Caco-2 (cell line): ENCODE results near the gene ARMC6. TPM values are rescaled to one million over a fixed set of nuclear protein-coding genes. Genes with fewer than 3 reads are reported as not detected.
A peak's percentile ranks its signal among the peaks of the same experiment; 100 is the strongest.

ENCODE experiments used
- BruUV-seq: library from RNA; stranded (reverse); fragments of 400-500 nt; replicated peaks from 2 replicates; lab custom pipeline; 2021; lab: Mats Ljungman, UMichigan
- CTCF ChIA-PET: fragments of 300-600 bp; sonication (Branson Sonifier 250); formaldehyde crosslinking; loops from one replicate; lab custom pipeline; 2022; ENCODE audit warnings: antibody characterized with exemption; lab: Charles Lee
- POLR2A ChIA-PET: fragments of 300-600 bp; sonication (Branson Sonifier 250); formaldehyde crosslinking; loops from one replicate; lab custom pipeline; 2022; ENCODE audit warnings: antibody characterized with exemption; lab: Charles Lee
- DNase-seq, 2 experiments: peaks; one replicate each; pipeline versions ENCODE4 v3.0.0 to v3.0.0-alpha.2; 2020 to 2022
- H3K27me3 ChIP-seq: replicated peaks from 2 replicates; pipeline ENCODE4 v1.6.0; 2011; ENCODE audit warnings: low read length; ENCODE audit not compliant: control insufficient read depth, insufficient read depth
- H3K36me3 ChIP-seq: 2 replicates; pipeline ENCODE4 v1.5.1; 2011; ENCODE audit warnings: low read length; ENCODE audit not compliant: control insufficient read depth, insufficient read depth
- H3K4me1 ChIP-seq: fragments of 250-450 bp; sonication (Bioruptor Pico); 2 replicates; pipeline ENCODE4 v1.5.1; 2020; ENCODE audit warnings: mild to moderate bottlenecking
- H3K4me3 ChIP-seq: 2 replicates; pipeline ENCODE4 v1.5.1; 2011; ENCODE audit warnings: low read depth, mild to moderate bottlenecking, control low read depth, low read length
- H3K9me3 ChIP-seq: fragments of 250-450 bp; sonication (Bioruptor Pico); 2 replicates; pipeline ENCODE4 v1.5.1; 2020; ENCODE audit warnings: mild to moderate bottlenecking, moderate library complexity
- H3K27ac Mint-ChIP-seq: one replicate; pipeline ENCODE4 v1.8.0; 2022; ENCODE audit warnings: mixed read lengths; ENCODE audit not compliant: unreplicated experiment
- H3K27me3 Mint-ChIP-seq: one replicate; pipeline ENCODE4 v1.8.0; 2022; ENCODE audit warnings: mixed read lengths; ENCODE audit not compliant: insufficient read depth, unreplicated experiment
- H3K36me3 Mint-ChIP-seq: one replicate; pipeline ENCODE4 v1.8.0; 2022; ENCODE audit warnings: mild to moderate bottlenecking, mixed read lengths; ENCODE audit not compliant: insufficient read depth, unreplicated experiment
- H3K4me1 Mint-ChIP-seq: one replicate; pipeline ENCODE4 v1.8.0; 2022; ENCODE audit warnings: low read depth, mixed read lengths; ENCODE audit not compliant: unreplicated experiment
- H3K4me3 Mint-ChIP-seq: one replicate; pipeline ENCODE4 v1.8.0; 2022; ENCODE audit warnings: mild to moderate bottlenecking, moderate library complexity, mixed read lengths; ENCODE audit not compliant: unreplicated experiment
- H3K9me3 Mint-ChIP-seq: one replicate; pipeline ENCODE4 v1.8.0; 2022; ENCODE audit warnings: mixed read lengths; ENCODE audit not compliant: unreplicated experiment
- intact Hi-C: fragments of 100-400 bp; cut with micrococcal nuclease; formaldehyde crosslinking; loops from one replicate; pipeline ENCODE4 v1.10.0; 2022; ENCODE audit not compliant: unreplicated experiment
- total RNA-seq: library from RNA; stranded (reverse); gene quantifications from 2 replicates; pipeline ENCODE4 v1.2.3, GENCODE V29; 2022
- TF ChIP-seq, protein P1 (sequence below), 2 experiments: fragments of 200-600 bp in 1 of 2; IDR thresholded peaks; 1 replicate in 1 of 2; 2 replicates in 1 of 2; pipeline versions ENCODE4 v1.5.1 to v1.8.0; 2011 to 2022; ENCODE audit warnings: antibody characterized with exemption in 1 of 2, control low read depth in 1 of 2, inconsistent platforms in 1 of 2, low read depth in 1 of 2, low read length in 1 of 2, mild to moderate bottlenecking in 1 of 2, moderate library complexity in 1 of 2; ENCODE audit not compliant: insufficient read depth in 1 of 2, severe bottlenecking in 1 of 2, unreplicated experiment in 1 of 2

The ARMC6 gene
- total RNA-seq, 1 experiment from 2014 or later: 40.1 TPM

DNA sequence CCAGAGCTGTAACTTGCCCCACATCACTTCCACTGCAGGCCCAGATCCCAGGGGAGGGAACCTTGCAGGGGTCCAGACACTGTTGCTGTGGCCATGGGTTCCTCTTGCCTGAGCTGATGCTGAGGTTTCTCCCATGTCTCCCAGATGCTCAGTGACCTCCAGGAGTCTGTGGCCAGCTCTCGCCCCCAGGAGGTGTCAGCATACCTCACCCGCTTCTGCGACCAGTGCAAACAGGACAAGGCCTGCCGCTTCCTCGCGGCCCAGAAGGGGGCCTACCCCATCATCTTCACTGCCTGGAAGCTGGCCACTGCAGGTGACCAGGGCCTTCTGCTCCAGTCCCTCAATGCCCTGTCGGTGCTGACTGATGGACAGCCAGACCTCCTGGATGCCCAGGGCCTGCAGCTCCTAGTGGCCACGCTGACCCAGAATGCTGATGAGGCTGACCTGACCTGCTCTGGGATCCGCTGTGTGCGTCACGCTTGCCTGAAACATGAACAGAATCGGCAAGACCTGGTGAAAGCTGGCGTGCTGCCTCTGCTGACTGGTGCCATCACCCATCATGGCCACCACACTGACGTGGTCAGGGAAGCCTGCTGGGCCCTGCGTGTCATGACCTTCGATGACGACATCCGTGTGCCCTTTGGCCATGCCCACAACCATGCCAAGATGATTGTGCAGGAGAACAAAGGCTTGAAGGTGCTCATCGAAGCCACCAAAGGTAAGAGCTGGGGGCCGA is 18.2 kb downstream of the ARMC6 start:
- H3K9me3 Mint-ChIP-seq: no peaks in the 10 kb centered on the region
- ChIA-PET POLR2A (interaction anchor here (0.7 kb wide), 1 partner anchor 132 kb away, joined by 3 read pairs; the partner anchor contains the start of genes COPE and DDX49), CTCF (interaction anchor here (0.5 to 0.7 kb wide), 2 partner anchors 12 to 19 kb away, joined by 3 to 5 read pairs; partner anchors contain the start of gene SLC25A42)
- H3K36me3 Mint-ChIP-seq: peaks cover 32% of the 10 kb centered on the region
- Histone ChIP-seq H3K27me3 (no peaks in the 10 kb centered on the region), H3K9me3 (no peaks in the 10 kb centered on the region), H3K4me3 (no peak overlapping the region), H3K36me3 (peaks cover 2% of the 10 kb centered on the region), H3K4me1 (no peaks in the 10 kb centered on the region)
- intact Hi-C loops: no loop called here
- DNase-seq: no peak
- H3K4me1 Mint-ChIP-seq: no peaks in the 10 kb centered on the region
- H3K4me3 Mint-ChIP-seq: no peak overlapping the region
- BruUV-seq: no TSS peak
- no peak overlapping the region for H3K27ac Mint-ChIP-seq
- TF ChIP-seq, protein P1, sequence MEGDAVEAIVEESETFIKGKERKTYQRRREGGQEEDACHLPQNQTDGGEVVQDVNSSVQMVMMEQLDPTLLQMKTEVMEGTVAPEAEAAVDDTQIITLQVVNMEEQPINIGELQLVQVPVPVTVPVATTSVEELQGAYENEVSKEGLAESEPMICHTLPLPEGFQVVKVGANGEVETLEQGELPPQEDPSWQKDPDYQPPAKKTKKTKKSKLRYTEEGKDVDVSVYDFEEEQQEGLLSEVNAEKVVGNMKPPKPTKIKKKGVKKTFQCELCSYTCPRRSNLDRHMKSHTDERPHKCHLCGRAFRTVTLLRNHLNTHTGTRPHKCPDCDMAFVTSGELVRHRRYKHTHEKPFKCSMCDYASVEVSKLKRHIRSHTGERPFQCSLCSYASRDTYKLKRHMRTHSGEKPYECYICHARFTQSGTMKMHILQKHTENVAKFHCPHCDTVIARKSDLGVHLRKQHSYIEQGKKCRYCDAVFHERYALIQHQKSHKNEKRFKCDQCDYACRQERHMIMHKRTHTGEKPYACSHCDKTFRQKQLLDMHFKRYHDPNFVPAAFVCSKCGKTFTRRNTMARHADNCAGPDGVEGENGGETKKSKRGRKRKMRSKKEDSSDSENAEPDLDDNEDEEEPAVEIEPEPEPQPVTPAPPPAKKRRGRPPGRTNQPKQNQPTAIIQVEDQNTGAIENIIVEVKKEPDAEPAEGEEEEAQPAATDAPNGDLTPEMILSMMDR (IDR thresholded peaks at IDR 0.05; ENCODE audit: insufficient read depth in 1 of 2, low read depth in 1 of 2, low read length in 1 of 2, severe bottlenecking in 1 of 2, unreplicated experiment in 1 of 2): peak in 1 of 2 experiments; percentile 18
- no peaks in the 10 kb centered on the region for H3K27me3 Mint-ChIP-seq

DNA sequence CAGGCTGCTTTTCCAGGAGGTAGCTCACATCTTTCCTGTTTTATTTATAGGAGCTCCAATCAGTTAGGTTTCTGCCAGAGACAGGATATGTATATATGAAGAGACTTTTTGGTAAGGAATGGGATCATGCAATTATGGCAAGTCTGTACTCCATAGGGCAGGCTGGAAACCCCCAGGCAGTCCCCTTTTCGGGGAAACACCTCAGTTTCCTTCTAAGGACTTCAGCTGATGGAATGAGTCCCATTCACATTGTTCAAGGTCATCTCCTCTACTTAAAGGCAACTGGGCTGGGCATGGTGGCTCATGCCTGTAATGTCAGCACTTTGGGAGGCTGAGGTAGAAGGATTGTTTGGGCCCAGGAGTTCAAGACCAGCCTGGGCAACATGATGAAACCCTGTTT is 19.5 kb downstream of the ARMC6 start:
- Mint-ChIP-seq H3K27me3 (no peaks in the 10 kb centered on the region), H3K36me3 (peaks cover 25% of the 10 kb centered on the region), H3K9me3 (no peaks in the 10 kb centered on the region), H3K4me3 (no peak overlapping the region), H3K27ac (no peak overlapping the region), H3K4me1 (no peaks in the 10 kb centered on the region)
- POLR2A ChIA-PET: no interaction called here
- no TSS peak for BruUV-seq
- intact Hi-C loops: loop anchor here (1.0 kb wide), 1 partner anchor 85 kb away; the partner anchor contains the start of gene TMEM161A
- no peaks in the 10 kb centered on the region for H3K27me3 ChIP-seq
- CTCF ChIA-PET: interaction anchor here (1.2 kb wide), 1 partner anchor 58 kb away, joined by 3 read pairs; no protein-coding TSS in a partner anchor
- H3K36me3 ChIP-seq: peaks cover 4% of the 10 kb centered on the region
- no peak for DNase-seq
- H3K4me3 ChIP-seq: no peak overlapping the region
- H3K4me1 ChIP-seq: no peaks in the 10 kb centered on the region
- TF ChIP-seq, protein P1 (IDR thresholded peaks at IDR 0.05; ENCODE audit: insufficient read depth in 1 of 2, low read depth in 1 of 2, low read length in 1 of 2, severe bottlenecking in 1 of 2, unreplicated experiment in 1 of 2): no peak
- H3K9me3 ChIP-seq: no peaks in the 10 kb centered on the region

DNA sequence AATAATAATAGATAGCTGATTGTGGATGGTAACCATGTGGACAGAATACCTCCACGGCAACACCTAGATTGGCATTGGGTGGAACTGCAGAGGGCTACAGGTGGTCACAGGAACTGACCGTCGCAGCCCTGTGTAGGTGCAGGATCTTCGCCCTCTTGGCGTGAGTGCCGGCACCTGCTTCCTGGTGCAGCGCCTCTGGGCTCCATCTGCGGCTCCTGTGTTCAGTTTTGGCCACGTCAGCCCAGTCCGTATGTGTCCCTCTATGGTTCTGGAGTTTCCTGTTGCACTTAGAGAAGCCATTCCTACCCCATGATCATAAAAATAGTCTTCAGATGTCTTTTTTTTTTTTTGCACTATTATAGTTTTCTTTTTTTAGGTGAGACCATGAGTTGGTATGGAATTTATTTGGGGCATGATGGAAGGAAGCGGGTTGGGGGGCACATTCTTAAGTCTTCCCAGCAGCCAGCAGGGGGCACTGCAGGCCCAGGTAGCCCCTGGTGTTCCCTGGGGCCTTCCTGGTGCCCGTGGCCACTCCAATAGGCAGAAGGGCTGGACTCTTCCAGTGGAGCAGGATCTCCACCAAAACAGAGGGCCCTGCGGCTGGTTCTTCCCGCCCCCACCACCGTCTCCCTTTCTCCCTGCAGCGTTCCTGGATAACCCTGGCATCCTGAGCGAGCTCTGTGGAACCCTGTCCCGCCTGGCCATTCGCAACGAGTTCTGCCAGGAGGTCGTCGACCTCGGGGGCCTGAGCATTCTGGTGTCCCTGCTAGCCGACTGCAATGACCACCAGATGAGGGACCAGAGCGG is 20.3 kb downstream of the ARMC6 start:
- Mint-ChIP-seq H3K27ac (no peak overlapping the region), H3K9me3 (no peaks in the 10 kb centered on the region), H3K4me3 (no peak overlapping the region), H3K36me3 (peaks cover 28% of the 10 kb centered on the region), H3K27me3 (no peaks in the 10 kb centered on the region), H3K4me1 (no peaks in the 10 kb centered on the region)
- H3K27me3 ChIP-seq: no peaks in the 10 kb centered on the region
- no TSS peak for BruUV-seq
- no peaks in the 10 kb centered on the region for H3K4me1 ChIP-seq
- intact Hi-C loops: loop anchor here (1.0 to 2.0 kb wide), 2 partner anchors 59 to 85 kb away; partner anchors contain the start of gene TMEM161A
- H3K9me3 ChIP-seq: no peaks in the 10 kb centered on the region
- H3K4me3 ChIP-seq: no peak overlapping the region
- TF ChIP-seq, protein P1 (IDR thresholded peaks at IDR 0.05; ENCODE audit: insufficient read depth in 1 of 2, low read depth in 1 of 2, low read length in 1 of 2, severe bottlenecking in 1 of 2, unreplicated experiment in 1 of 2): peak; percentile 73 to 80
- peaks cover 5% of the 10 kb centered on the region for H3K36me3 ChIP-seq
- DNase-seq: peak; percentile 51 to 69
- CTCF ChIA-PET: interaction anchor here (0.6 to 1.2 kb wide), 2 partner anchors 18 to 58 kb away, joined by 3 read pairs; no protein-coding TSS in a partner anchor
- POLR2A ChIA-PET: interaction anchor here (0.6 kb wide), 1 partner anchor 123 kb away, joined by 4 read pairs; no protein-coding TSS in a partner anchor
